Glutamatergic neuron (in vitro differentiated cells): ENCODE measurements around the gene AK1. TPM values are rescaled to one million over a fixed set of nuclear protein-coding genes. Genes with fewer than 3 reads are reported as not detected.

ENCODE experiments used
- DNase-seq: peaks from one replicate; pipeline ENCODE4 v3.0.0; 2022
- H3K27ac Mint-ChIP-seq: one replicate; pipeline ENCODE4 v1.8.0; 2020; ENCODE audit warnings: mild to moderate bottlenecking, mixed read lengths, inconsistent platforms; ENCODE audit not compliant: unreplicated experiment
- H3K27me3 Mint-ChIP-seq: one replicate; pipeline ENCODE4 v1.8.0; 2020; ENCODE audit warnings: mild to moderate bottlenecking, moderate library complexity, mixed read lengths, inconsistent platforms; ENCODE audit not compliant: unreplicated experiment
- H3K36me3 Mint-ChIP-seq: one replicate; pipeline ENCODE4 v1.8.0; 2020; ENCODE audit warnings: mild to moderate bottlenecking, mixed read lengths, inconsistent platforms; ENCODE audit not compliant: unreplicated experiment
- H3K4me1 Mint-ChIP-seq: one replicate; pipeline ENCODE4 v1.8.0; 2020; ENCODE audit warnings: mild to moderate bottlenecking, low read depth, mixed read lengths, inconsistent platforms; ENCODE audit not compliant: unreplicated experiment
- H3K4me3 Mint-ChIP-seq: one replicate; pipeline ENCODE4 v1.8.0; 2020; ENCODE audit warnings: mild to moderate bottlenecking, mixed read lengths, inconsistent platforms; ENCODE audit not compliant: unreplicated experiment
- H3K9me3 Mint-ChIP-seq: one replicate; pipeline ENCODE4 v1.8.0; 2020; ENCODE audit warnings: mild to moderate bottlenecking, moderate library complexity, mixed read lengths, inconsistent platforms; ENCODE audit not compliant: unreplicated experiment
- CTCF ChIP-seq: fragments of 200-600 bp; sonication (generic); IDR thresholded peaks from one replicate; pipeline ENCODE4 v1.5.0; 2021; ENCODE audit not compliant: partially characterized antibody, unreplicated experiment
- total RNA-seq: library from RNA; stranded (reverse); fragmentation: NEBNext Ultra II Directional; extraction: Animal tissue kit (Norgen Biotek cat#: 25700); gene quantifications from one replicate; pipeline ENCODE4 v1.2.1, GENCODE V29; 2021; ENCODE audit not compliant: unreplicated experiment

The AK1 gene
- total RNA-seq, 1 donor from 2014 or later = 121 TPM

GRCh38 chr9:127874301-127875221 is 2.9 kb downstream of the AK1 start:
- no peak overlapping the region for H3K27ac Mint-ChIP-seq
- peaks cover 4% of the 10 kb centered on the region for H3K36me3 Mint-ChIP-seq
- no peak for DNase-seq
- H3K4me1 Mint-ChIP-seq = peaks cover 4% of the 10 kb centered on the region
- peak overlapping the region; percentile 34 for H3K4me3 Mint-ChIP-seq
- TF ChIP-seq CTCF = no peak
- peaks cover 13% of the 10 kb centered on the region for H3K27me3 Mint-ChIP-seq
- peaks cover 2% of the 10 kb centered on the region for H3K9me3 Mint-ChIP-seq

- no peak overlapping the region for H3K27ac Mint-ChIP-seq
- H3K36me3 Mint-ChIP-seq = peaks cover 4% of the 10 kb centered on the region
- no peak for DNase-seq
- H3K4me1 Mint-ChIP-seq = peaks cover 4% of the 10 kb centered on the region
- no peak overlapping the region for H3K4me3 Mint-ChIP-seq
- peaks cover 12% of the 10 kb centered on the region for H3K27me3 Mint-ChIP-seq
- peaks cover 2% of the 10 kb centered on the region for H3K9me3 Mint-ChIP-seq
- TF ChIP-seq CTCF = no peak
Measured at GRCh38 chr9:127873886-127874285, 3.6 kb downstream of the AK1 start.

GRCh38 chr9:127873223-127873691 is 4.2 kb downstream of the AK1 start:
- Mint-ChIP-seq H3K4me1 (peaks cover 4% of the 10 kb centered on the region), H3K27me3 (peaks cover 11% of the 10 kb centered on the region), H3K27ac (no peak overlapping the region), H3K36me3 (peaks cover 4% of the 10 kb centered on the region), H3K4me3 (no peak overlapping the region), H3K9me3 (peaks cover 2% of the 10 kb centered on the region)
- DNase-seq = peak; percentile 41
- TF ChIP-seq CTCF = no peak

GRCh38 chr9:127872369-127873222 is 4.9 kb downstream of the AK1 start:
- Mint-ChIP-seq H3K9me3 (peaks cover 2% of the 10 kb centered on the region), H3K36me3 (peaks cover 4% of the 10 kb centered on the region), H3K4me1 (peaks cover 4% of the 10 kb centered on the region), H3K4me3 (no peak overlapping the region), H3K27ac (no peak overlapping the region), H3K27me3 (peaks cover 10% of the 10 kb centered on the region)
- DNase-seq = no peak
- TF ChIP-seq CTCF = no peak
